H9 (cell line): ENCODE measurements around the gene ITSN1. TPM values are rescaled to one million over a fixed set of nuclear protein-coding genes. Genes with fewer than 3 reads are reported as not detected.

Experiments used
- DNase-seq: peaks from one replicate; pipeline ENCODE4 v3.0.0-alpha.2; 2017
- H2AFZ ChIP-seq: one replicate; pipeline ENCODE4 v1.6.1; 2013; ENCODE audit warnings: mild to moderate bottlenecking, low read length, control low read depth, moderate library complexity
- H2AK5ac ChIP-seq: 2 replicates; pipeline ENCODE4 v1.6.1; 2013; ENCODE audit warnings: low read length, control low read depth, mixed read lengths; ENCODE audit not compliant: insufficient read length
- H2BK120ac ChIP-seq: one replicate; pipeline ENCODE4 v1.6.1; 2013; ENCODE audit warnings: low read depth, mild to moderate bottlenecking, low read length, control low read depth, inconsistent platforms; ENCODE audit not compliant: poor library complexity, severe bottlenecking
- H2BK12ac ChIP-seq: 2 replicates; pipeline ENCODE4 v1.6.1; 2013; ENCODE audit warnings: low read length, control low read depth, mixed read lengths, low read depth; ENCODE audit not compliant: insufficient read length
- H2BK15ac ChIP-seq: 2 replicates; pipeline ENCODE4 v1.6.1; 2013; ENCODE audit warnings: low read depth, low read length, control low read depth
- H2BK20ac ChIP-seq: one replicate; pipeline ENCODE4 v1.6.1; 2013; ENCODE audit warnings: low read depth, mild to moderate bottlenecking, low read length, control low read depth, inconsistent platforms; ENCODE audit not compliant: poor library complexity, severe bottlenecking
- H2BK5ac ChIP-seq: 2 replicates; pipeline ENCODE4 v1.6.1; 2013; ENCODE audit warnings: low read length, control low read depth, mixed read lengths; ENCODE audit not compliant: insufficient read length
- H3K14ac ChIP-seq: 2 replicates; pipeline ENCODE4 v1.6.1; 2013; ENCODE audit warnings: low read length, control low read depth; ENCODE audit not compliant: insufficient read depth
- H3K18ac ChIP-seq: 2 replicates; pipeline ENCODE4 v1.6.1; 2013; ENCODE audit warnings: low read depth, mild to moderate bottlenecking, mixed read lengths, low read length, control low read depth; ENCODE audit not compliant: insufficient read length
- H3K23ac ChIP-seq: 2 replicates; pipeline ENCODE4 v1.6.1; 2013; ENCODE audit warnings: low read length, control low read depth, mixed read lengths, low read depth; ENCODE audit not compliant: insufficient read length
- H3K23me2 ChIP-seq: 2 replicates; pipeline ENCODE4 v1.6.1; 2013; ENCODE audit warnings: low read depth, mild to moderate bottlenecking, mixed read lengths, low read length, control low read depth; ENCODE audit not compliant: insufficient read length, poor library complexity, severe bottlenecking
- H3K27ac ChIP-seq: 2 replicates; pipeline ENCODE4 v1.5.1; 2013; ENCODE audit warnings: low read length, control low read depth, mixed read lengths, low read depth; ENCODE audit not compliant: insufficient read length
- H3K27me3 ChIP-seq: 2 replicates; pipeline ENCODE4 v1.6.1; 2013; ENCODE audit warnings: low read length, control low read depth, inconsistent platforms; ENCODE audit not compliant: insufficient read depth
- H3K4ac ChIP-seq: 2 replicates; pipeline ENCODE4 v1.6.1; 2013; ENCODE audit warnings: low read depth, mild to moderate bottlenecking, control low read depth, inconsistent platforms, low read length, moderate library complexity
- H3K4me1 ChIP-seq: 2 replicates; pipeline ENCODE4 v1.6.1; 2013; ENCODE audit warnings: low read length, control low read depth, inconsistent platforms; ENCODE audit not compliant: insufficient read depth
- H3K4me2 ChIP-seq: 2 replicates; pipeline ENCODE4 v1.6.1; 2013; ENCODE audit warnings: low read length, control low read depth, mixed read lengths; ENCODE audit not compliant: insufficient read length, insufficient read depth
- H3K56ac ChIP-seq: 2 replicates; pipeline ENCODE4 v1.6.1; 2013; ENCODE audit warnings: low read depth, mild to moderate bottlenecking, mixed read lengths, low read length, control low read depth; ENCODE audit not compliant: insufficient read length
- H3K79me1 ChIP-seq: 2 replicates; pipeline ENCODE4 v1.6.1; 2013; ENCODE audit warnings: low read depth, mild to moderate bottlenecking, moderate library complexity, low read length, control low read depth, inconsistent platforms; ENCODE audit not compliant: insufficient read depth, poor library complexity, severe bottlenecking
- H3K79me2 ChIP-seq: 2 replicates; pipeline ENCODE4 v1.6.1; 2013; ENCODE audit warnings: low read length, control low read depth, inconsistent platforms; ENCODE audit not compliant: insufficient read depth
- H3K9ac ChIP-seq: 2 replicates; pipeline ENCODE4 v1.6.1; 2013; ENCODE audit warnings: low read length, control low read depth, mixed read lengths; ENCODE audit not compliant: insufficient read length; ENCODE audit errors: extremely low read depth
- H3K9me3 ChIP-seq: one replicate; pipeline ENCODE4 v1.6.1; 2013; ENCODE audit warnings: low read depth, low read length, inconsistent platforms; ENCODE audit not compliant: control insufficient read depth
- H3T11ph ChIP-seq: one replicate; pipeline ENCODE4 v1.6.1; 2013; ENCODE audit warnings: mild to moderate bottlenecking, low read length, control low read depth, inconsistent platforms
- H4K20me1 ChIP-seq: one replicate; pipeline ENCODE4 v1.6.1; 2013; ENCODE audit not compliant: control insufficient read depth, insufficient read length, insufficient read depth
- H4K5ac ChIP-seq: 2 replicates; pipeline ENCODE4 v1.6.1; 2013; ENCODE audit warnings: low read depth, mild to moderate bottlenecking, mixed read lengths, low read length, control low read depth; ENCODE audit not compliant: insufficient read length
- H4K8ac ChIP-seq: replicated peaks from 2 replicates; pipeline ENCODE4 v1.6.1; 2013; ENCODE audit warnings: low read length, control low read depth, mixed read lengths, low read depth; ENCODE audit not compliant: insufficient read length
- H4K91ac ChIP-seq: 2 replicates; pipeline ENCODE4 v1.6.1; 2013; ENCODE audit warnings: low read depth, mild to moderate bottlenecking, moderate library complexity, mixed read lengths, low read length, control low read depth; ENCODE audit not compliant: insufficient read length
- H3K27ac Mint-ChIP-seq, 3 experiments: 2 replicates in 2 of 3; 3 replicates in 1 of 3; pipeline ENCODE4 v1.8.0; 2020 to 2021; ENCODE audit warnings: mixed read lengths in 3 of 3, mild to moderate bottlenecking in 1 of 3, moderate library complexity in 1 of 3
- H3K27me3 Mint-ChIP-seq: 2 replicates; pipeline ENCODE4 v1.8.0; 2021; ENCODE audit warnings: low read depth, mild to moderate bottlenecking, moderate library complexity, mixed read lengths
- H3K36me3 Mint-ChIP-seq, 3 experiments: 2 replicates in 2 of 3; 3 replicates in 1 of 3; pipeline ENCODE4 v1.8.0; 2020 to 2021; ENCODE audit warnings: low read depth in 3 of 3, mixed read lengths in 3 of 3; ENCODE audit not compliant: insufficient read depth in 1 of 3
- H3K4me1 Mint-ChIP-seq, 2 experiments: 2 replicates each; pipeline ENCODE4 v1.8.0; 2020; ENCODE audit warnings: mixed read lengths in 2 of 2
- H3K4me3 Mint-ChIP-seq, 2 experiments: 2 replicates in 1 of 2; 3 replicates in 1 of 2; pipeline ENCODE4 v1.8.0; 2020 to 2021; ENCODE audit warnings: mild to moderate bottlenecking in 2 of 2, mixed read lengths in 2 of 2, moderate library complexity in 1 of 2
- H3K9me3 Mint-ChIP-seq, 2 experiments: 2 replicates in 1 of 2; 3 replicates in 1 of 2; pipeline ENCODE4 v1.8.0; 2020; ENCODE audit warnings: mild to moderate bottlenecking in 2 of 2, mixed read lengths in 2 of 2, moderate library complexity in 1 of 2
- CTCF ChIP-seq: fragments of 200-600 bp; sonication (generic); conservative IDR thresholded peaks from 3 replicates; pipeline ENCODE4 v1.8.0; 2021; ENCODE audit warnings: antibody characterized with exemption, mild to moderate bottlenecking
- WGBS: extraction: QIAGEN DNeasy Blood & Tissue Kit; methylation state at CpG from one replicate; pipeline ENCODE4 v1.1.7; 2013; ENCODE audit warnings: missing lambda C conversion rate, low lambda C conversion rate, mixed read lengths; ENCODE audit not compliant: insufficient read length; ENCODE audit errors: extremely low coverage; 5-methylcytosine and 5-hydroxymethylcytosine counted together
- total RNA-seq: library from RNA; stranded (reverse); gene quantifications from 2 replicates; pipeline ENCODE4 v1.2.1, GENCODE V29; 2021

Gene ITSN1
- total RNA-seq, 1 experiment from 2014 or later = 94.2 TPM

GRCh38 chr21:33824156-33824941 lies 182.0 kb downstream of the ITSN1 start:
- Mint-ChIP-seq H3K4me1 (peaks cover 5 to 8% of the 10 kb centered on the region in 2 experiments), H3K27ac (peak overlapping the region; percentile 44 to 90 (median 82); a peak in 5 of 7 replicates), H3K36me3 (peaks cover 5 to 65% (median 36%) of the 10 kb centered on the region in 3 experiments; a peak in 5 of 7 replicates), H3K27me3 (no peaks in the 10 kb centered on the region), H3K9me3 (no peaks in the 10 kb centered on the region), H3K4me3 (no peak overlapping the region)
- no peak overlapping the region for H2BK5ac ChIP-seq
- H3K27ac ChIP-seq = no peak overlapping the region
- H3K4ac ChIP-seq = no peak overlapping the region
- TF ChIP-seq CTCF = no peak
- peaks cover 3% of the 10 kb centered on the region for H3K79me1 ChIP-seq
- H2AFZ ChIP-seq = no peak overlapping the region
- DNase-seq = no peak
- no peaks in the 10 kb centered on the region for H3K9me3 ChIP-seq
- H3K9ac ChIP-seq = no peak overlapping the region
- no peaks in the 10 kb centered on the region; the same call in 1 of the 2 replicates for H3K27me3 ChIP-seq
- no peaks in the 10 kb centered on the region for H3K4me1 ChIP-seq
- H2AK5ac ChIP-seq = no peak overlapping the region
- no peak overlapping the region for H4K91ac ChIP-seq
- no peaks in the 10 kb centered on the region for H3K79me2 ChIP-seq
- H4K20me1 ChIP-seq = no peaks in the 10 kb centered on the region
- no peak overlapping the region for H2BK12ac ChIP-seq
- H2BK20ac ChIP-seq = no peak overlapping the region
- no peak overlapping the region for H3K4me2 ChIP-seq
- no peak overlapping the region for H3K23ac ChIP-seq
- H4K5ac ChIP-seq = no peak overlapping the region
- H3T11ph ChIP-seq = no peak overlapping the region
- no peak overlapping the region for H2BK120ac ChIP-seq
- no CpG with 5 or more reads among the region's 11 CpGs for WGBS
- no peak overlapping the region for H4K8ac ChIP-seq
- no peak overlapping the region for H3K56ac ChIP-seq
- H3K18ac ChIP-seq = no peak overlapping the region
- H3K23me2 ChIP-seq = no peaks in the 10 kb centered on the region
- H3K14ac ChIP-seq = no peak overlapping the region
- H2BK15ac ChIP-seq = no peak overlapping the region
